Left ventricle myocardium inferior (tissue), 1 donor: ENCODE data around the gene NBAS. TPM values are rescaled to one million over a fixed set of nuclear protein-coding genes. Genes with fewer than 3 reads are reported as not detected.
"Not testable (repeated sequence)": the region's sequence is repeated elsewhere in the genome, so short reads cannot be mapped to it uniquely, and the experiment has no call there.

Source experiments
- DNase-seq: peaks from one replicate; pipeline ENCODE4 v3.0.0-alpha.2; 2020
- H3K27ac ChIP-seq: fragments of 200-600 bp; replicated peaks from 2 replicates; pipeline ENCODE4 v1.8.0; 2021
- H3K27me3 ChIP-seq: fragments of 200-600 bp; 2 replicates; pipeline ENCODE4 v1.8.0; 2021; ENCODE audit warnings: low read depth
- H3K36me3 ChIP-seq: fragments of 200-600 bp; 2 replicates; pipeline ENCODE4 v1.8.0; 2021
- H3K4me1 ChIP-seq: fragments of 200-600 bp; 2 replicates; pipeline ENCODE4 v1.8.0; 2021
- H3K4me3 ChIP-seq: fragments of 200-600 bp; 2 replicates; pipeline ENCODE4 v1.8.0; 2021; ENCODE audit warnings: mild to moderate bottlenecking, moderate library complexity
- H3K9me3 ChIP-seq: fragments of 200-600 bp; replicated peaks from 2 replicates; pipeline ENCODE4 v1.8.0; 2021
- intact Hi-C: fragments of 100-400 bp; cut with micrococcal nuclease; formaldehyde crosslinking; loops from one replicate; pipeline ENCODE4 v1.11.0; 2022
- total RNA-seq: library from RNA; stranded (reverse); fragmentation: NEBNext Ultra II Directional; extraction: Animal tissue kit (Norgen Biotek cat#: 25700); gene quantifications from one replicate; pipeline ENCODE4 v1.2.1, GENCODE V29; 2021
- TF ChIP-seq, protein P1 (sequence below): fragments of 200-600 bp; IDR thresholded peaks from 2 replicates; pipeline ENCODE4 v1.8.0; 2021; ENCODE audit warnings: antibody characterized with exemption, mild to moderate bottlenecking, borderline replicate concordance
- donor health status: DM: no; HTN: yes; CAD: no; lungs with severe emphysema.

Gene NBAS
- total RNA-seq, 1 donor from 2014 or later: 50.6 TPM

- Histone ChIP-seq H3K9me3 (no peaks in the 10 kb centered on the region), H3K27me3 (no peaks in the 10 kb centered on the region), H3K4me3 (no peak overlapping the region), H3K27ac (no peak overlapping the region), H3K4me1 (peaks cover 10% of the 10 kb centered on the region), H3K36me3 (peaks cover 26% of the 10 kb centered on the region)
- intact Hi-C loops: no loop called here
- no peak for DNase-seq
- TF ChIP-seq, protein P1, sequence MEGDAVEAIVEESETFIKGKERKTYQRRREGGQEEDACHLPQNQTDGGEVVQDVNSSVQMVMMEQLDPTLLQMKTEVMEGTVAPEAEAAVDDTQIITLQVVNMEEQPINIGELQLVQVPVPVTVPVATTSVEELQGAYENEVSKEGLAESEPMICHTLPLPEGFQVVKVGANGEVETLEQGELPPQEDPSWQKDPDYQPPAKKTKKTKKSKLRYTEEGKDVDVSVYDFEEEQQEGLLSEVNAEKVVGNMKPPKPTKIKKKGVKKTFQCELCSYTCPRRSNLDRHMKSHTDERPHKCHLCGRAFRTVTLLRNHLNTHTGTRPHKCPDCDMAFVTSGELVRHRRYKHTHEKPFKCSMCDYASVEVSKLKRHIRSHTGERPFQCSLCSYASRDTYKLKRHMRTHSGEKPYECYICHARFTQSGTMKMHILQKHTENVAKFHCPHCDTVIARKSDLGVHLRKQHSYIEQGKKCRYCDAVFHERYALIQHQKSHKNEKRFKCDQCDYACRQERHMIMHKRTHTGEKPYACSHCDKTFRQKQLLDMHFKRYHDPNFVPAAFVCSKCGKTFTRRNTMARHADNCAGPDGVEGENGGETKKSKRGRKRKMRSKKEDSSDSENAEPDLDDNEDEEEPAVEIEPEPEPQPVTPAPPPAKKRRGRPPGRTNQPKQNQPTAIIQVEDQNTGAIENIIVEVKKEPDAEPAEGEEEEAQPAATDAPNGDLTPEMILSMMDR: no peak
Measured at GRCh38 chr2:15220603-15221002, 340.5 kb downstream of the NBAS start.

- no peaks in the 10 kb centered on the region for H3K27me3 ChIP-seq
- intact Hi-C loops: no loop called here
- H3K4me1 ChIP-seq: peaks cover under 1% of the 10 kb centered on the region
- TF ChIP-seq, protein P1: no peak
- H3K4me3 ChIP-seq: no peak overlapping the region
- DNase-seq: no peak
- H3K36me3 ChIP-seq: peaks cover 29% of the 10 kb centered on the region
- no peaks in the 10 kb centered on the region for H3K9me3 ChIP-seq
- H3K27ac ChIP-seq: no peak overlapping the region
Measured at GRCh38 chr2:15218423-15219086, 342.6 kb downstream of the NBAS start.

DNA sequence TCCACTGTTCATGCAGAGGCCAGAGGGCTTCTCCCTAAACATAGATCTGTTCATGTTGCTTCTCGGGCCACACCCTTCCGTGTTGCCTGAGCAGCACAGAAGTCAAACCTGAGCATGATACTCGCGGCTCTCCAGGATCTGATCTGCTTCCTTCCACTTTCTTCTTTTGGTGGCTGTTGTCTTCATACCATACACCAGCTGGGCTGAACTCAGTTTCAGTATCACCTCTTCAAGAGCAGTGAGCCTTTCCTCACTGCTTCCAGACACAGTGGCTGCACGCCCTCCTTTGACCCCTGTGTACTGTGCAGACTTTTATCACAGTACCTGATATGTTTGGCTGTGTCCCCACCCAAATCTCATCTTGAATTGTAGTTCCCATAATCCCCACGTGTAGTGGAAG is 348.9 kb downstream of the NBAS start:
- TF ChIP-seq, protein P1: no peak
- no peaks in the 10 kb centered on the region for H3K9me3 ChIP-seq
- H3K27ac ChIP-seq: no peak overlapping the region
- intact Hi-C loops: no loop called here
- H3K36me3 ChIP-seq: peaks cover 51% of the 10 kb centered on the region
- H3K27me3 ChIP-seq: no peaks in the 10 kb centered on the region
- no peaks in the 10 kb centered on the region for H3K4me1 ChIP-seq
- DNase-seq: no peak
- no peak overlapping the region for H3K4me3 ChIP-seq

- DNase-seq, H3K4me1 ChIP-seq, H3K27me3 ChIP-seq, H3K4me3 ChIP-seq, H3K9me3 ChIP-seq, intact Hi-C loops, H3K27ac ChIP-seq: not testable (repeated sequence)
- H3K36me3 ChIP-seq: peaks cover 56% of the 10 kb centered on the region
Measured at GRCh38 chr2:15210542-15210941, 350.6 kb downstream of the NBAS start.

GRCh38 chr2:15206419-15206818 is 354.7 kb downstream of the NBAS start:
- TF ChIP-seq, protein P1: no peak
- Histone ChIP-seq H3K27me3 (no peaks in the 10 kb centered on the region), H3K4me1 (no peaks in the 10 kb centered on the region), H3K36me3 (peaks cover 30% of the 10 kb centered on the region), H3K4me3 (no peak overlapping the region), H3K9me3 (no peaks in the 10 kb centered on the region), H3K27ac (no peak overlapping the region)
- intact Hi-C loops: no loop called here
- DNase-seq: no peak

GRCh38 chr2:15205562-15205961 is 355.6 kb downstream of the NBAS start:
- intact Hi-C loops: no loop called here
- H3K9me3 ChIP-seq: no peaks in the 10 kb centered on the region
- H3K36me3 ChIP-seq: peaks cover 22% of the 10 kb centered on the region
- H3K4me1 ChIP-seq: no peaks in the 10 kb centered on the region
- TF ChIP-seq, protein P1: no peak
- no peak overlapping the region for H3K4me3 ChIP-seq
- no peak for DNase-seq
- no peaks in the 10 kb centered on the region for H3K27me3 ChIP-seq
- no peak overlapping the region for H3K27ac ChIP-seq
